HAP-1 (cell line): ENCODE measurements around the gene USP16.
"Not testable (repeated sequence)": the region's sequence is repeated elsewhere in the genome, so short reads cannot be mapped to it uniquely, and the experiment has no call there.

Experiments
- DNase-seq, 2 experiments: peaks; one replicate each; pipeline ENCODE4 v3.0.0-alpha.2; 2016 to 2020; ENCODE audit warnings: low spot score in 2 of 2
- H3K27me3 ChIP-seq: fragments of 250-450 bp; sonication (Bioruptor Pico); 2 replicates; pipeline ENCODE4 v1.5.1; 2020; ENCODE audit warnings: low read depth, mild to moderate bottlenecking, moderate library complexity
- H3K36me3 ChIP-seq: fragments of 250-450 bp; sonication (Bioruptor Pico); replicated peaks from 2 replicates; pipeline ENCODE4 v1.5.1; 2020; ENCODE audit warnings: mild to moderate bottlenecking
- H3K4me1 ChIP-seq: fragments of 250-450 bp; sonication (Bioruptor Pico); 2 replicates; pipeline ENCODE4 v1.5.1; 2020; ENCODE audit warnings: mild to moderate bottlenecking
- H3K4me3 ChIP-seq: fragments of 250-450 bp; sonication (Bioruptor Pico); 2 replicates; pipeline ENCODE4 v1.5.1; 2020; ENCODE audit warnings: mild to moderate bottlenecking, moderate library complexity
- H3K9me3 ChIP-seq: fragments of 250-450 bp; sonication (Bioruptor Pico); 2 replicates; pipeline ENCODE4 v1.5.1; 2020; ENCODE audit warnings: mild to moderate bottlenecking, moderate library complexity
- in situ Hi-C: fragments of 300-500 bp; cut with MboI; formaldehyde crosslinking; loops from 3 replicates; pipeline ENCODE4 v1.14.3; 2020; ENCODE audit warnings: low sequenced_read_pairs, inconsistent platforms, mixed read lengths

USP16 gene

GRCh38 chr21:29008367-29008766, 16.1 kb upstream of the USP16 start:
- Histone ChIP-seq H3K27me3 (no peaks in the 10 kb centered on the region), H3K4me3 (no peak overlapping the region), H3K9me3 (no peaks in the 10 kb centered on the region), H3K36me3 (peaks cover 26% of the 10 kb centered on the region), H3K4me1 (no peaks in the 10 kb centered on the region)
- DNase-seq: no peak
- in situ Hi-C loops: no loop called here

DNA sequence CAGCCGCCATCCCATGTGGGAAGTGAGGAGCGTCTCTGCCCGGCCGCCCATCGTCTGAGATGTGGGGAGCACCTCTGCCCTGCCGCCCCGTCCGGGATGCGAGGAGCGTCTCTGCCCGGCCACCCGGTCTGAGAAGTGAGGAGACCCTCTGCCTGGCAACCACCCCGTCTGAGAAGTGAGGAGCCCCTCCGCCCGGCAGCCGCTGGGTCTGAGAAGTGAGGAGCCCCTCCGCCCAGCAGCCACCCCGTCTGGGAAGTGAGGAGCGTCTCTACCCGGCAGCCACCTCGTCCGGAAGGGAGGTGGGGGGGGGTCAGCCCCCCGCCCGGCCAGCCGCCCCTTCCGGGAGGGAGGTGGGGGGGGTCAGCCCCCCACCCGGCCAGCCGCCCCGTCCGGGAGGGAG, 13.2 kb upstream of the USP16 start:
- H3K4me3 ChIP-seq, H3K4me1 ChIP-seq, H3K9me3 ChIP-seq, in situ Hi-C loops, DNase-seq, H3K27me3 ChIP-seq: not testable (repeated sequence)
- H3K36me3 ChIP-seq: peaks cover 26% of the 10 kb centered on the region

GRCh38 chr21:29017639-29018237, 6.7 kb upstream of the USP16 start:
- H3K4me3 ChIP-seq: peak overlapping the region; percentile 82
- H3K27me3 ChIP-seq: no peaks in the 10 kb centered on the region
- in situ Hi-C loops: no loop called here
- no peak for DNase-seq
- H3K4me1 ChIP-seq: peaks cover 4% of the 10 kb centered on the region
- H3K9me3 ChIP-seq: no peaks in the 10 kb centered on the region
- H3K36me3 ChIP-seq: no peaks in the 10 kb centered on the region

GRCh38 chr21:29018540-29018939, 5.9 kb upstream of the USP16 start:
- Histone ChIP-seq H3K4me3 (peak overlapping the region; percentile 82), H3K9me3 (no peaks in the 10 kb centered on the region), H3K4me1 (peaks cover 4% of the 10 kb centered on the region), H3K27me3 (no peaks in the 10 kb centered on the region), H3K36me3 (no peaks in the 10 kb centered on the region)
- in situ Hi-C loops: no loop called here
- DNase-seq: no peak

- no peak for DNase-seq
- peaks cover 15% of the 10 kb centered on the region for H3K4me1 ChIP-seq
- H3K4me3 ChIP-seq: no peak overlapping the region
- in situ Hi-C loops: no loop called here
- H3K27me3 ChIP-seq: no peaks in the 10 kb centered on the region
- no peaks in the 10 kb centered on the region for H3K36me3 ChIP-seq
- no peaks in the 10 kb centered on the region for H3K9me3 ChIP-seq
Measured at GRCh38 chr21:29022166-29022565, 2.3 kb upstream of the USP16 start.

- H3K36me3 ChIP-seq: peaks cover 11% of the 10 kb centered on the region
- no peaks in the 10 kb centered on the region for H3K27me3 ChIP-seq
- DNase-seq: no peak
- peaks cover 12% of the 10 kb centered on the region for H3K4me1 ChIP-seq
- H3K9me3 ChIP-seq: no peaks in the 10 kb centered on the region
- in situ Hi-C loops: no loop called here
- peak overlapping the region; percentile 97 for H3K4me3 ChIP-seq
Measured at GRCh38 chr21:29025328-29025713, 853 bp downstream of the USP16 start.

DNA sequence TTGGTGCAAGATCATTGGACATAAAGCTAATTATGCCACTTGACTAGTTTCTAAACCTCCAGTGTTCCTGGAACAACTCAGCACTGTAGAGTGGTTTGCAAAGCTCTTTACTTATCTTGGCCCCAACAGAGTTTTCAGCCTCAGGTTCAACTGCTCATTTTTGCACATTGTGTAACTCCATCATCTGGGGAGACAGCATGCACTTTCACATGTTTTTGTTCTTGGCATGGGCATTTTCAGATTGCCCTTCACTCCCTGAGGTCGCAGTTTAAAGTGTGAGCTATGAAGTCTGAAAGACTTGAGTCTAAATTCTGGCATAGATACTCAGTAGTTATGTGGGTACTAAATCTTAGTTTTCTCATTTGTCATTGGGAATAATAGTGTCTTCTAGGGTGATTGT, 5.1 kb downstream of the USP16 start:
- Histone ChIP-seq H3K4me1 (peaks cover 12% of the 10 kb centered on the region), H3K4me3 (no peak overlapping the region), H3K9me3 (no peaks in the 10 kb centered on the region), H3K27me3 (no peaks in the 10 kb centered on the region), H3K36me3 (peaks cover 48% of the 10 kb centered on the region)
- DNase-seq: no peak
- in situ Hi-C loops: no loop called here

DNA sequence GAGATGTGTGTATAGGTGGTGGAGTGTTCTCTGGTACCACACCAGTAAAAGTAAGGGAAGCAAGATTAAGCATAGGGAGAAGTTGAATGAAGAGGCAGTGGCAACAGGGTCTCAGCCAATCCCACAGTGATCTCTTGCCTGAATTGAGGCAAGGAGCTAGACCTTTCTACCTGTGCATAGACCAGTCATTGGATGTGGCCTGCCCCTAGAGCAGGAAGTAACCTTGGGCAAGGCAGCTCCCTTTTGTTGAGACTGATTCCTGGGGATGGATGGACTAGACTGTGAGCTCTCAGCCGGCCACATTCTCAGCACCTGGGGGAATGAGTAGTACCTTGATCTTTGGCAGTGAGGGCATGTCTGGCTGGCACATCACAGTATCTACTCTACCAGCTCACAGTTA, 6.4 kb downstream of the USP16 start:
- Histone ChIP-seq H3K9me3 (no peaks in the 10 kb centered on the region), H3K27me3 (no peaks in the 10 kb centered on the region), H3K36me3 (peaks cover 59% of the 10 kb centered on the region), H3K4me1 (peaks cover 8% of the 10 kb centered on the region), H3K4me3 (no peak overlapping the region)
- in situ Hi-C loops: no loop called here
- DNase-seq: no peak

GRCh38 chr21:29033301-29033700, 8.8 kb downstream of the USP16 start:
- Histone ChIP-seq H3K36me3 (peaks cover 81% of the 10 kb centered on the region), H3K9me3 (no peaks in the 10 kb centered on the region), H3K27me3 (no peaks in the 10 kb centered on the region), H3K4me1 (no peaks in the 10 kb centered on the region), H3K4me3 (no peak overlapping the region)
- DNase-seq: no peak
- in situ Hi-C loops: no loop called here

GRCh38 chr21:29033871-29034270, 9.4 kb downstream of the USP16 start:
- no peak overlapping the region for H3K4me3 ChIP-seq
- no peaks in the 10 kb centered on the region for H3K27me3 ChIP-seq
- peaks cover 87% of the 10 kb centered on the region for H3K36me3 ChIP-seq
- DNase-seq: no peak
- no peaks in the 10 kb centered on the region for H3K9me3 ChIP-seq
- no peaks in the 10 kb centered on the region for H3K4me1 ChIP-seq
- in situ Hi-C loops: no loop called here

DNA sequence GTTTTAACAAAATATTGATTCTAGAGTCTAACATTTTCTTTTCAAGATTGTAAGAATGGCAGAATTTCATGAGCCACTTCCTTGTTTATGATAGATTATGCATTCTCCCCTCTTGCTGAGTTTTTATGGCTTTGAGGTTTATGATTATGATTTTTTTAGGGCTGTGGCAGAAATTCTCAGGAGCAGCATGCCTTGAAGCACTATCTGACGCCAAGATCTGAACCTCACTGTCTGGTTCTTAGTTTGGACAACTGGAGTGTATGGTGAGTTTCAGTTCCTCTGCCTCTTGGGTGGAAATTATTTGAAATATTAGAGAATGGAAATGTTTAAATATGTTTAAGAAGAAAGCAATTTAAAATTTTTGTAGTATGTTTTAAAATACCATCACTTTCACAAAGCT, 10.2 kb downstream of the USP16 start:
- Histone ChIP-seq H3K9me3 (no peaks in the 10 kb centered on the region), H3K4me3 (no peak overlapping the region), H3K36me3 (peaks cover 88% of the 10 kb centered on the region), H3K27me3 (no peaks in the 10 kb centered on the region), H3K4me1 (no peaks in the 10 kb centered on the region)
- in situ Hi-C loops: no loop called here
- no peak for DNase-seq

DNA sequence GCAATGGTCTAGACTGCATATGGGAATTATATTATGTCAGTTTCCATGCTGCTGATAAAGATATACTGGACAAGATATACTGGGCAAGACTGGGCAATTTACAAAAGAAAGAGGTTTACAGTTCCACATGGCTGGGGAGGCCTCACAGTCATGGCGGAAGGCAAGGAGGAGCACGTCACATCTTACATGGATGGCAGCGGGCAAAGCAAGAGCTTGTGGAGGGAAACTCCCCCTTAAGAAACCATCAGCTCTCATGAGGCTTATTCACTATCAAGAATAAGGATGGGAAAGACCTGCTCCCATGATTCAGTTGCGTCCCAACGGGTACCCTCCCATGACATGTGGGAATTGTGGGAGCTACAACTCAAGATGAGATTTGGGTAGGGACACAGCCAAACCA, 27.8 kb downstream of the USP16 start:
- Histone ChIP-seq H3K27me3 (no peaks in the 10 kb centered on the region), H3K4me3 (no peak overlapping the region), H3K9me3 (no peaks in the 10 kb centered on the region), H3K4me1 (peaks cover 17% of the 10 kb centered on the region), H3K36me3 (peaks cover 82% of the 10 kb centered on the region)
- in situ Hi-C loops: no loop called here
- no peak for DNase-seq

- H3K27me3 ChIP-seq: no peaks in the 10 kb centered on the region
- peaks cover 85% of the 10 kb centered on the region for H3K36me3 ChIP-seq
- no peak for DNase-seq
- H3K9me3 ChIP-seq: no peaks in the 10 kb centered on the region
- H3K4me3 ChIP-seq: no peak overlapping the region
- in situ Hi-C loops: no loop called here
- H3K4me1 ChIP-seq: peaks cover 22% of the 10 kb centered on the region
Measured at GRCh38 chr21:29053011-29053553, 28.6 kb downstream of the USP16 start.

DNA sequence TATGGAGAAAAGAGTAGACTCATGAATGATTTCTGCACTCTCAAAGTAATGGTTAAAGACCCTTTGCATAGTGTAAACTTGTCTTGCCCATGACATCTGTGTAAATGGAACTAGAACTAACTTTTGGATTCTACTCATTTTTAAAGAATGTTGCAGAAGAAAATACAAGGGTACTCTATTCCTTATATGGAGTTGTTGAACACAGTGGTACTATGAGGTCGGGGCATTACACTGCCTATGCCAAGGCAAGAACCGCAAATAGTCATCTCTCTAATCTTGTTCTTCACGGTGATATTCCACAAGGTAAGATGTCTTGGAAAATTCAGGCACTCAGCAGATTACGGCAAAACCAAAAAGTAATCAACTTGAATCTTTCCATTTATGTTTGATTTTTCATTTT, 29.2 kb downstream of the USP16 start:
- in situ Hi-C loops: no loop called here

DNA sequence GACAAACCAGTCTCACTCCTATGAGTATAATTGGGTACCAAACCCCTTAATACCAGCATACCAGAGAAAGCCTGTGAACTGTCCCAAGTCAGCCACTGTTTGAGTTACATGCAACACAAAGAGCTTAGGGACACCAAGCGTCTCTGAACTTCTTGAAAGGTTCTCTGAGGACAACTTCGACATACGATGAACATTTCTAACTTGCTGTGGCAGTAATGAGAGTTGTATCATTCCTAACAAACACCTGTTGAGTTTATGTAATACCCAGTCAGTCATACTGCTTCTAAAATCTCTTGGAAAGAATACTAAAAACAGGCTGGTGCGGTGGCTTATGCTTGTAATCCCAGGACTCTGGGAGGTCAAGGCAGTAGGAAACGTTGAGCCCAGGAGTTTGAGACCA, 30.6 kb downstream of the USP16 start:
- no peak for DNase-seq
- Histone ChIP-seq H3K4me1 (peaks cover 22% of the 10 kb centered on the region), H3K9me3 (no peaks in the 10 kb centered on the region), H3K4me3 (no peak overlapping the region), H3K36me3 (peaks cover 88% of the 10 kb centered on the region), H3K27me3 (no peaks in the 10 kb centered on the region)
- in situ Hi-C loops: no loop called here

More for the DNA sequence above, 29.2 kb downstream of the USP16 start:
- no peak for DNase-seq
- Histone ChIP-seq H3K9me3 (no peaks in the 10 kb centered on the region), H3K4me3 (no peak overlapping the region), H3K36me3 (peaks cover 88% of the 10 kb centered on the region), H3K4me1 (peaks cover 22% of the 10 kb centered on the region), H3K27me3 (no peaks in the 10 kb centered on the region)
